HepG2 (cell line): ENCODE results near the gene CDKN2A. TPM values are rescaled to one million over a fixed set of nuclear protein-coding genes. Genes with fewer than 3 reads are reported as not detected.
A peak's percentile ranks its signal among the peaks of the same experiment; 100 is the strongest.

Experiments used
- AKAP8 ChIP-seq: sonication (generic); formaldehyde crosslinking; IDR thresholded peaks from 2 replicates; pipeline ENCODE4 v1.5.1; 2020; ENCODE audit warnings: mild to moderate bottlenecking, missing genetic modification reagents
- GABPB1 ChIP-seq: IDR thresholded peaks from 2 replicates; pipeline ENCODE4 v1.6.1; 2016; ENCODE audit warnings: mild to moderate bottlenecking, missing genetic modification reagents, moderate library complexity, missing compliant biosample characterization
- IKZF5 ChIP-seq: IDR thresholded peaks from 2 replicates; pipeline ENCODE4 v1.6.1; 2018; ENCODE audit warnings: missing genetic modification reagents, mild to moderate bottlenecking, missing compliant biosample characterization
- MAX ChIP-seq: IDR thresholded peaks from 2 replicates; pipeline ENCODE4 v1.6.1; 2012; ENCODE audit warnings: inconsistent platforms
- NFE2L2 ChIP-seq: fragments of 150-350 bp; IDR thresholded peaks from 2 replicates; pipeline ENCODE4 v1.6.1; 2014; ENCODE audit warnings: low read length
- NRL ChIP-seq: sonication (generic); formaldehyde crosslinking; IDR thresholded peaks from 2 replicates; pipeline ENCODE4 v1.5.0; 2020; ENCODE audit warnings: missing genetic modification reagents, mild to moderate bottlenecking, moderate library complexity, borderline replicate concordance
- SRF ChIP-seq: IDR thresholded peaks from 2 replicates; pipeline ENCODE4 v1.6.1; 2011; ENCODE audit warnings: mild to moderate bottlenecking, low read depth, low read length, moderate library complexity
- TRIM22 ChIP-seq: fragments of 450-650 bp; IDR thresholded peaks from 2 replicates; pipeline ENCODE4 v1.6.1; 2017
- ZFP91 ChIP-seq: sonication (generic); formaldehyde crosslinking; IDR thresholded peaks from 2 replicates; pipeline ENCODE4 v1.9.0; 2022; ENCODE audit warnings: missing genetic modification reagents, mild to moderate bottlenecking, borderline replicate concordance
- ZNF468 ChIP-seq: sonication (generic); formaldehyde crosslinking; IDR thresholded peaks from 2 replicates; pipeline ENCODE4 v1.8.0; 2022; ENCODE audit warnings: mild to moderate bottlenecking, moderate library complexity, missing genetic modification reagents
- ZNF674 ChIP-seq: sonication (generic); formaldehyde crosslinking; IDR thresholded peaks from 2 replicates; pipeline ENCODE4 v1.5.0; 2020; ENCODE audit warnings: low read depth, mild to moderate bottlenecking, missing genetic modification reagents
- polyA plus RNA-seq, 8 experiments: library from polyadenylated mRNA; depleted of rRNA in 3 of 8; stranded (reverse) in 7 of 8; unstranded in 1 of 8; fragments of >200 nt; fragmentation: Illumina TruSeq in 4 of 8; extraction: Trizol in 4 of 8; gene quantifications; 2 replicates each; pipeline versions ENCODE4 v1.2.1 to v1.2.3, GENCODE V29; 2011 to 2016; ENCODE audit warnings: low read depth in 4 of 8, missing spikeins in 1 of 8, mixed read lengths in 1 of 8; ENCODE audit not compliant: insufficient read depth in 1 of 8
- total RNA-seq, 5 experiments: library from RNA; depleted of rRNA; stranded (reverse); fragments of >200 nt; fragmentation: Illumina TruSeq; extraction: Trizol; gene quantifications; 2 replicates each; pipeline ENCODE4 v1.2.3, GENCODE V29; 2016; ENCODE audit warnings: low read depth in 1 of 5
- TF ChIP-seq, protein P1 (sequence below): sonication (generic); formaldehyde crosslinking; IDR thresholded peaks from 2 replicates; pipeline ENCODE4 v1.4.0; 2020; ENCODE audit warnings: mild to moderate bottlenecking, missing genetic modification reagents

Gene CDKN2A
- total and polyA plus RNA-seq, 2 of the 13 experiments (the other 11 are each of a cell fraction or from before 2014, with no cell fraction given), result 4.2 to 4.8 TPM

- TF ChIP-seq SRF (no peak), AKAP8 (CRISPR knock-in tag) (no peak), NFE2L2 (no peak), ZFP91 (CRISPR knock-in tag) (peak; percentile 46; the same call in 1 of the 2 replicates), ZNF674 (no peak), ZNF468 (CRISPR knock-in tag) (no peak), NRL (CRISPR knock-in tag) (0 out of 2 replicates have a peak, but pooled peaks have one; percentile 33), MAX (0 out of 2 replicates have a peak, but pooled peaks have one; percentile 14), IKZF5 (CRISPR knock-in tag) (0 out of 2 replicates have a peak, but pooled peaks have one; percentile 37), GABPB1 (CRISPR knock-in tag) (peak; percentile 52; the same call in 1 of the 2 replicates), TRIM22 (no peak)
- TF ChIP-seq, protein P1, sequence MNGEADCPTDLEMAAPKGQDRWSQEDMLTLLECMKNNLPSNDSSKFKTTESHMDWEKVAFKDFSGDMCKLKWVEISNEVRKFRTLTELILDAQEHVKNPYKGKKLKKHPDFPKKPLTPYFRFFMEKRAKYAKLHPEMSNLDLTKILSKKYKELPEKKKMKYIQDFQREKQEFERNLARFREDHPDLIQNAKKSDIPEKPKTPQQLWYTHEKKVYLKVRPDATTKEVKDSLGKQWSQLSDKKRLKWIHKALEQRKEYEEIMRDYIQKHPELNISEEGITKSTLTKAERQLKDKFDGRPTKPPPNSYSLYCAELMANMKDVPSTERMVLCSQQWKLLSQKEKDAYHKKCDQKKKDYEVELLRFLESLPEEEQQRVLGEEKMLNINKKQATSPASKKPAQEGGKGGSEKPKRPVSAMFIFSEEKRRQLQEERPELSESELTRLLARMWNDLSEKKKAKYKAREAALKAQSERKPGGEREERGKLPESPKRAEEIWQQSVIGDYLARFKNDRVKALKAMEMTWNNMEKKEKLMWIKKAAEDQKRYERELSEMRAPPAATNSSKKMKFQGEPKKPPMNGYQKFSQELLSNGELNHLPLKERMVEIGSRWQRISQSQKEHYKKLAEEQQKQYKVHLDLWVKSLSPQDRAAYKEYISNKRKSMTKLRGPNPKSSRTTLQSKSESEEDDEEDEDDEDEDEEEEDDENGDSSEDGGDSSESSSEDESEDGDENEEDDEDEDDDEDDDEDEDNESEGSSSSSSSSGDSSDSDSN, result peak; percentile 71
Observed at GRCh38 chr9:21995666-21996398, 1.6 kb upstream of the CDKN2A start (continued).
